HEK293 (cell line): ENCODE data around the gene OR8D2.

Experiments
- CTCF ChIA-PET: fragments of 350-600 bp; formaldehyde crosslinking; extraction: SDS; loops from one replicate; lab custom pipeline; 2021; ENCODE audit warnings: antibody characterized with exemption; lab: Yijun Ruan, JAX
- POLR2A ChIA-PET: fragments of 300-600 bp; formaldehyde crosslinking; extraction: SDS; loops from one replicate; lab custom pipeline; 2020; ENCODE audit warnings: antibody characterized with exemption, inconsistent platforms; lab: Yijun Ruan, JAX
- H3K27ac ChIP-seq: fragments of 200-500 bp; sonication (Bioruptor generic); 2 replicates; pipeline ENCODE4 v1.5.1; 2014; ENCODE audit warnings: low read depth, low read length, control low read depth, inconsistent platforms; ENCODE audit errors: extremely low read depth
- H3K36me3 ChIP-seq, 2 experiments: fragments of 200-500 bp in 1 of 2; sonication (Bioruptor generic) in 1 of 2; 1 replicate in 1 of 2; 2 replicates in 1 of 2; pipeline ENCODE4 v1.5.1; 2014 to 2017; ENCODE audit warnings: inconsistent platforms in 2 of 2, low read length in 2 of 2; ENCODE audit not compliant: control insufficient read depth in 2 of 2, insufficient read depth in 1 of 2
- H3K4me1 ChIP-seq: fragments of 200-500 bp; sonication (Bioruptor generic); 2 replicates; pipeline ENCODE4 v1.5.1; 2014; ENCODE audit warnings: mild to moderate bottlenecking, low read length, inconsistent platforms; ENCODE audit not compliant: control insufficient read depth, insufficient read depth
- H3K4me3 ChIP-seq: 2 replicates; pipeline ENCODE4 v1.5.1; 2011; ENCODE audit warnings: low read depth, mild to moderate bottlenecking, control low read depth, low read length, moderate library complexity
- H3K9me3 ChIP-seq: fragments of 200-500 bp; sonication (Bioruptor generic); 2 replicates; pipeline ENCODE4 v1.5.1; 2014; ENCODE audit warnings: low read depth, low read length, inconsistent platforms; ENCODE audit not compliant: control insufficient read depth, insufficient read depth
- FEZF1 ChIP-seq: fragments of 450-650 bp; formaldehyde crosslinking; IDR thresholded peaks from 2 replicates; pipeline ENCODE4 v1.5.1; 2016; ENCODE audit warnings: missing biosample characterization, missing genetic modification characterization
- GFI1B ChIP-seq: fragments of 450-650 bp; formaldehyde crosslinking; IDR thresholded peaks from 2 replicates; pipeline ENCODE4 v1.5.1; 2016; ENCODE audit warnings: missing biosample characterization, missing genetic modification characterization
- GLIS1 ChIP-seq: fragments of 450-650 bp; formaldehyde crosslinking; IDR thresholded peaks from 2 replicates; pipeline ENCODE4 v1.5.1; 2016; ENCODE audit warnings: missing biosample characterization, missing genetic modification characterization
- KLF16 ChIP-seq: fragments of 450-650 bp; formaldehyde crosslinking; IDR thresholded peaks from 2 replicates; pipeline ENCODE4 v1.5.1; 2017; ENCODE audit warnings: missing biosample characterization, missing genetic modification characterization
- MZF1 ChIP-seq: fragments of 450-650 bp; formaldehyde crosslinking; IDR thresholded peaks from 2 replicates; pipeline ENCODE4 v1.5.1; 2017; ENCODE audit warnings: missing biosample characterization, missing genetic modification characterization, borderline replicate concordance
- RBAK ChIP-seq: fragments of 450-650 bp; formaldehyde crosslinking; IDR thresholded peaks from 2 replicates; pipeline ENCODE4 v1.5.1; 2016; ENCODE audit warnings: missing biosample characterization, missing genetic modification characterization
- SALL2 ChIP-seq: fragments of 450-650 bp; formaldehyde crosslinking; IDR thresholded peaks from 2 replicates; pipeline ENCODE4 v1.5.0; 2017; ENCODE audit warnings: missing biosample characterization, mild to moderate bottlenecking, missing genetic modification characterization, borderline replicate concordance
- SETDB1 ChIP-seq: IDR thresholded peaks from one replicate; pipeline ENCODE4 v1.6.1; 2017; ENCODE audit warnings: mild to moderate bottlenecking, low read length, moderate library complexity, mixed read lengths; ENCODE audit not compliant: insufficient read length
- ZEB2 ChIP-seq: fragments of 450-650 bp; formaldehyde crosslinking; IDR thresholded peaks from 2 replicates; pipeline ENCODE4 v1.5.1; 2016; ENCODE audit warnings: missing biosample characterization, missing genetic modification characterization
- ZNF521 ChIP-seq: fragments of 450-650 bp; formaldehyde crosslinking; IDR thresholded peaks from 2 replicates; pipeline ENCODE4 v1.5.1; 2017; ENCODE audit warnings: missing biosample characterization, mild to moderate bottlenecking, missing genetic modification characterization
- ZNF548 ChIP-seq: fragments of 450-650 bp; formaldehyde crosslinking; IDR thresholded peaks from 2 replicates; pipeline ENCODE4 v1.5.1; 2016; ENCODE audit warnings: missing biosample characterization, missing genetic modification characterization
- ZNF623 ChIP-seq: fragments of 450-650 bp; formaldehyde crosslinking; IDR thresholded peaks from 2 replicates; pipeline ENCODE4 v1.5.1; 2016; ENCODE audit warnings: missing biosample characterization, missing genetic modification characterization
- ZNF624 ChIP-seq: fragments of 450-650 bp; formaldehyde crosslinking; IDR thresholded peaks from 2 replicates; pipeline ENCODE4 v1.5.1; 2017; ENCODE audit warnings: missing biosample characterization, missing genetic modification characterization
- ZNF768 ChIP-seq: fragments of 450-650 bp; formaldehyde crosslinking; IDR thresholded peaks from 2 replicates; pipeline ENCODE4 v1.5.1; 2018; ENCODE audit warnings: missing biosample characterization, mild to moderate bottlenecking, missing genetic modification characterization
- ZNF830 ChIP-seq: fragments of 450-650 bp; IDR thresholded peaks from 2 replicates; pipeline ENCODE4 v1.5.0; 2018; ENCODE audit warnings: missing biosample characterization, missing genetic modification characterization, low read depth, mild to moderate bottlenecking, moderate library complexity
- ZNF843 ChIP-seq: fragments of 450-650 bp; formaldehyde crosslinking; IDR thresholded peaks from 2 replicates; pipeline ENCODE4 v1.5.1; 2016; ENCODE audit warnings: missing biosample characterization, missing genetic modification characterization
- TF ChIP-seq, protein P1 (sequence below): fragments of 450-650 bp; formaldehyde crosslinking; IDR thresholded peaks from 2 replicates; pipeline ENCODE4 v1.5.1; 2016; ENCODE audit warnings: missing biosample characterization, missing genetic modification characterization
- TF ChIP-seq, protein P2 (sequence below): fragments of 450-650 bp; formaldehyde crosslinking; IDR thresholded peaks from 2 replicates; pipeline ENCODE4 v1.5.1; 2016; ENCODE audit warnings: missing biosample characterization, missing genetic modification characterization, low read depth
- TF ChIP-seq, protein P3 (sequence below): fragments of 450-650 bp; formaldehyde crosslinking; IDR thresholded peaks from 2 replicates; pipeline ENCODE4 v1.5.1; 2016; ENCODE audit warnings: missing biosample characterization, missing genetic modification characterization
- TF ChIP-seq, protein P4 (sequence below): fragments of 450-650 bp; formaldehyde crosslinking; IDR thresholded peaks from 2 replicates; pipeline ENCODE4 v1.5.1; 2016; ENCODE audit warnings: missing biosample characterization, missing genetic modification characterization
- TF ChIP-seq, protein P5 (sequence below): fragments of 450-650 bp; formaldehyde crosslinking; conservative IDR thresholded peaks from 2 replicates; pipeline ENCODE4 v1.5.1; 2016; ENCODE audit warnings: low read depth, missing biosample characterization, missing genetic modification characterization

Gene OR8D2

DNA sequence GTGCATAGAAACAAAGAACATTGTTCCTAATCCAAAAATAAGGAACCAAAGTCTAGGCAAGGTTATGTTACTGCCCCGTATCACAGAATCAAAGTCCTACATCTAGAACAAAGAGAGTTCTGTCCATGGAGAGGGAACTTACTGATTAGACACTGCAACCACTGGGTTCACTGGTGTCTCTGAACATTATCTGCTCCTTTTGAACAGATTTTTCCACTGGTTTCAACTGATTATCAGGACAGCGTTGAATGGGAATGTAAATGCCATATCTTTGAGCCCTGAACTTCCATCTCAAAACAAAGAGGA, 20.1 kb upstream of the OR8D2 start:
- H3K36me3 ChIP-seq = no peaks in the 10 kb centered on the region
- CTCF ChIA-PET = no interaction called here
- no peak overlapping the region for H3K4me3 ChIP-seq
- TF ChIP-seq SALL2 (tag by site-specific recombination) (no peak), SETDB1 (no peak)
- TF ChIP-seq, all 188 proteins: peak for 0
- Histone ChIP-seq H3K9me3 (no peaks in the 10 kb centered on the region), H3K4me1 (no peaks in the 10 kb centered on the region), H3K27ac (no peak overlapping the region)
- POLR2A ChIA-PET = no interaction called here

DNA sequence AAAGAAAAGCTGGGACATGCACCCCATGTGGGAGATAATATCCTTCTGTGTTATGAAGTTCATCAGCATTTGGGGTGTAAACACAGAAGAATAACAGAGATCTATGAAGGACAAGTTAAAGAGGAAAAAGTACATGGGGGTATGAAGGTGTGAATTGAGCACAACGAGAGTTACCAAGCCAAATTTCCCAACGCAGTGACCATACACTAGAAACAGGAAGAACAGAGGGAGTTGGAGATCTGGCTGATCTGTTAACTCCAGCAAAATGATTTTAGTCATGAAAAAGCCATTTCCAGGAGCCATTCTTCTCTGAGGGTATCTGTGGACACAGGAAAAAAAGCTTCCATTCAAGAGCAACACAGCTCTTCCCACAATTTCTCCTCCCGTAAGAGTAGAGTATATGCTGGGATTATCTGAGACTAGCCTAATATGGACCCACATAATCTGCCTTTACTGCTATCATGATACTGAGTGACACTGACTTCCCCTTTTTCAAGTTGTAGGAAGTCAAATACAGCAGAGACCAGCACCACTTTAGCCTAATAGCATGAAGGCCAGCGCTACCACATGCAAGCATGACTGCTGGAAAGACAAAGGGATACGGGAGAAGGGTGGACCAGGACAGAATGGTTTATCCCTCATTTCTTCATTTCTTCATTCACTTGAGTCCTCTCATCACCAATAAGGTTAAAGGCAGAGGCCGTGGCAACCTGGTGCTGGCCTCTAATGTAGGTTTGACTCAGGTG, 19.6 kb upstream of the OR8D2 start:
- TF ChIP-seq KLF16 (tag by site-specific recombination) (no peak), ZNF830 (tag by site-specific recombination) (no peak), FEZF1 (no peak), ZNF843 (tag by site-specific recombination) (no peak), ZNF624 (tag by site-specific recombination) (no peak), MZF1 (tag by site-specific recombination) (no peak)
- TF ChIP-seq, protein P1, sequence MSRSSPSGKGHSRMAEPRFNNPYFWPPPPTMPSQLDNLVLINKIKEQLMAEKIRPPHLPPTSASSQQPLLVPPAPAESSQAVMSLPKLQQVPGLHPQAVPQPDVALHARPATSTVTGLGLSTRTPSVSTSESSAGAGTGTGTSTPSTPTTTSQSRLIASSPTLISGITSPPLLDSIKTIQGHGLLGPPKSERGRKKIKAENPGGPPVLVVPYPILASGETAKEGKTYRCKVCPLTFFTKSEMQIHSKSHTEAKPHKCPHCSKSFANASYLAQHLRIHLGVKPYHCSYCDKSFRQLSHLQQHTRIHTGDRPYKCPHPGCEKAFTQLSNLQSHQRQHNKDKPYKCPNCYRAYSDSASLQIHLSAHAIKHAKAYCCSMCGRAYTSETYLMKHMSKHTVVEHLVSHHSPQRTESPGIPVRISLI = no peak
- TF ChIP-seq, protein P2, sequence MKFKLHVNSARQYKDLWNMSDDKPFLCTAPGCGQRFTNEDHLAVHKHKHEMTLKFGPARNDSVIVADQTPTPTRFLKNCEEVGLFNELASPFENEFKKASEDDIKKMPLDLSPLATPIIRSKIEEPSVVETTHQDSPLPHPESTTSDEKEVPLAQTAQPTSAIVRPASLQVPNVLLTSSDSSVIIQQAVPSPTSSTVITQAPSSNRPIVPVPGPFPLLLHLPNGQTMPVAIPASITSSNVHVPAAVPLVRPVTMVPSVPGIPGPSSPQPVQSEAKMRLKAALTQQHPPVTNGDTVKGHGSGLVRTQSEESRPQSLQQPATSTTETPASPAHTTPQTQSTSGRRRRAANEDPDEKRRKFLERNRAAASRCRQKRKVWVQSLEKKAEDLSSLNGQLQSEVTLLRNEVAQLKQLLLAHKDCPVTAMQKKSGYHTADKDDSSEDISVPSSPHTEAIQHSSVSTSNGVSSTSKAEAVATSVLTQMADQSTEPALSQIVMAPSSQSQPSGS = no peak
- TF ChIP-seq, protein P3, sequence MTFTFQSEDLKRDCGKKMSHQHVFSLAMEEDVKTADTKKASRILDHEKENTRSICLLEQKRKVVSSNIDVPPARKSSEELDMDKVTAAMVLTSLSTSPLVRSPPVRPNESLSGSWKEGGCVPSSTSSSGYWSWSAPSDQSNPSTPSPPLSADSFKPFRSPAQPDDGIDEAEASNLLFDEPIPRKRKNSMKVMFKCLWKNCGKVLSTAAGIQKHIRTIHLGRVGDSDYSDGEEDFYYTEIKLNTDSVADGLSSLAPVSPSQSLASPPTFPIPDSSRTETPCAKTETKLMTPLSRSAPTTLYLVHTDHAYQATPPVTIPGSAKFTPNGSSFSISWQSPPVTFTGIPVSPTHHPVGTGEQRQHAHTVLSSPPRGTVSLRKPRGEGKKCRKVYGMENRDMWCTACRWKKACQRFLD (tag by site-specific recombination) = no peak
- Histone ChIP-seq H3K4me3 (no peak overlapping the region), H3K4me1 (no peaks in the 10 kb centered on the region), H3K27ac (no peak overlapping the region), H3K36me3 (no peaks in the 10 kb centered on the region), H3K9me3 (no peaks in the 10 kb centered on the region)
- ChIA-PET POLR2A (no interaction called here), CTCF (no interaction called here)

DNA sequence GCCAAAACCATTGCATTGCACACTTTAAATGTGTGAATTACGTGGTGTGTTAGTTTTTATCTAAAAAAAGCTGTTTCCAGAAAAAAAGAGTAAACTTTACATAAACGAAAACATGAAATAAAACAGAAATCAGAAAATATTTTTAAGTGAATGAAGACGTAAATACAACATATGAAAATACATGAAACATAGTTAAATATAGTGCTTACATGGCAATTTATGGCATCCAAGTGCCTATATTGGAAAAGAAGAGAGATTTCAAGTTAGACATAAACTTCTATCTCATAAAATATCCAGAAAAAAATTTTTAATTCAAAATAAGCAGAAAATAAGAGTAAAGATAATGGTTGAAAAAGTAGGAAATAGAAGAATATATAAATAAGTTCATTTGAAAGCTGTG, 11.9 kb upstream of the OR8D2 start:
- no peaks in the 10 kb centered on the region for H3K36me3 ChIP-seq
- H3K9me3 ChIP-seq = no peaks in the 10 kb centered on the region
- CTCF ChIA-PET = interaction anchor here (0.7 to 1.2 kb wide), 2 partner anchors 137 to 262 kb away, joined by 3 to 8 read pairs; no protein-coding TSS in a partner anchor
- POLR2A ChIA-PET = no interaction called here
- H3K4me3 ChIP-seq = no peak overlapping the region
- no peaks in the 10 kb centered on the region for H3K4me1 ChIP-seq
- no peak overlapping the region for H3K27ac ChIP-seq
- no peak for TF ChIP-seq ZNF548
- TF ChIP-seq, protein P2 = no peak
- TF ChIP-seq FEZF1 = no peak
- no peak for TF ChIP-seq ZNF623
- TF ChIP-seq ZNF768 (tag by site-specific recombination) = no peak
- TF ChIP-seq ZEB2 (tag by site-specific recombination) = no peak
- TF ChIP-seq, protein P4, sequence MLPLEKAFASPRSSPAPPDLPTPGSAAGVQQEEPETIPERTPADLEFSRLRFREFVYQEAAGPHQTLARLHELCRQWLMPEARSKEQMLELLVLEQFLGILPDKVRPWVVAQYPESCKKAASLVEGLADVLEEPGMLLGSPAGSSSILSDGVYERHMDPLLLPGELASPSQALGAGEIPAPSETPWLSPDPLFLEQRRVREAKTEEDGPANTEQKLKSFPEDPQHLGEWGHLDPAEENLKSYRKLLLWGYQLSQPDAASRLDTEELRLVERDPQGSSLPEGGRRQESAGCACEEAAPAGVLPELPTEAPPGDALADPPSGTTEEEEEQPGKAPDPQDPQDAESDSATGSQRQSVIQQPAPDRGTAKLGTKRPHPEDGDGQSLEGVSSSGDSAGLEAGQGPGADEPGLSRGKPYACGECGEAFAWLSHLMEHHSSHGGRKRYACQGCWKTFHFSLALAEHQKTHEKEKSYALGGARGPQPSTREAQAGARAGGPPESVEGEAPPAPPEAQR (tag by site-specific recombination) = no peak
- no peak for TF ChIP-seq RBAK (tag by site-specific recombination)
- TF ChIP-seq GLIS1 = no peak
- TF ChIP-seq, protein P5, sequence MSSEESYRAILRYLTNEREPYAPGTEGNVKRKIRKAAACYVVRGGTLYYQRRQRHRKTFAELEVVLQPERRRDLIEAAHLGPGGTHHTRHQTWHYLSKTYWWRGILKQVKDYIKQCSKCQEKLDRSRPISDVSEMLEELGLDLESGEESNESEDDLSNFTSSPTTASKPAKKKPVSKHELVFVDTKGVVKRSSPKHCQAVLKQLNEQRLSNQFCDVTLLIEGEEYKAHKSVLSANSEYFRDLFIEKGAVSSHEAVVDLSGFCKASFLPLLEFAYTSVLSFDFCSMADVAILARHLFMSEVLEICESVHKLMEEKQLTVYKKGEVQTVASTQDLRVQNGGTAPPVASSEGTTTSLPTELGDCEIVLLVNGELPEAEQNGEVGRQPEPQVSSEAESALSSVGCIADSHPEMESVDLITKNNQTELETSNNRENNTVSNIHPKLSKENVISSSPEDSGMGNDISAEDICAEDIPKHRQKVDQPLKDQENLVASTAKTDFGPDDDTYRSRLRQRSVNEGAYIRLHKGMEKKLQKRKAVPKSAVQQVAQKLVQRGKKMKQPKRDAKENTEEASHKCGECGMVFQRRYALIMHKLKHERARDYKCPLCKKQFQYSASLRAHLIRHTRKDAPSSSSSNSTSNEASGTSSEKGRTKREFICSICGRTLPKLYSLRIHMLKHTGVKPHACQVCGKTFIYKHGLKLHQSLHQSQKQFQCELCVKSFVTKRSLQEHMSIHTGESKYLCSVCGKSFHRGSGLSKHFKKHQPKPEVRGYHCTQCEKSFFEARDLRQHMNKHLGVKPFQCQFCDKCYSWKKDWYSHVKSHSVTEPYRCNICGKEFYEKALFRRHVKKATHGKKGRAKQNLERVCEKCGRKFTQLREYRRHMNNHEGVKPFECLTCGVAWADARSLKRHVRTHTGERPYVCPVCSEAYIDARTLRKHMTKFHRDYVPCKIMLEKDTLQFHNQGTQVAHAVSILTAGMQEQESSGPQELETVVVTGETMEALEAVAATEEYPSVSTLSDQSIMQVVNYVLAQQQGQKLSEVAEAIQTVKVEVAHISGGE (tag by site-specific recombination) = no peak
- TF ChIP-seq GFI1B (tag by site-specific recombination) = no peak
- TF ChIP-seq KLF16 (tag by site-specific recombination) = no peak
- no peak for TF ChIP-seq ZNF521 (tag by site-specific recombination)
